Suprapubic skin (tissue), 3 donors: ENCODE measurements around the gene CDC14A.

Experiments
- POLR2A ChIP-seq, 2 donors: fragments of 450-650 bp; IDR thresholded peaks; one replicate each; pipeline ENCODE4 v1.6.1; 2017; ENCODE audit warnings: antibody characterized with exemption in 2 of 2, mild to moderate bottlenecking in 2 of 2, moderate library complexity in 2 of 2
- TF ChIP-seq, protein P1 (sequence below), 2 donors: fragments of 200-600 bp in 1 of 2; fragments of 450-650 bp in 1 of 2; sonication (generic) in 1 of 2; IDR thresholded peaks; one replicate each; pipeline ENCODE4 v1.5.1; 2016 to 2019; ENCODE audit warnings: antibody characterized with exemption in 2 of 2, mild to moderate bottlenecking in 1 of 2, moderate library complexity in 1 of 2

DNA sequence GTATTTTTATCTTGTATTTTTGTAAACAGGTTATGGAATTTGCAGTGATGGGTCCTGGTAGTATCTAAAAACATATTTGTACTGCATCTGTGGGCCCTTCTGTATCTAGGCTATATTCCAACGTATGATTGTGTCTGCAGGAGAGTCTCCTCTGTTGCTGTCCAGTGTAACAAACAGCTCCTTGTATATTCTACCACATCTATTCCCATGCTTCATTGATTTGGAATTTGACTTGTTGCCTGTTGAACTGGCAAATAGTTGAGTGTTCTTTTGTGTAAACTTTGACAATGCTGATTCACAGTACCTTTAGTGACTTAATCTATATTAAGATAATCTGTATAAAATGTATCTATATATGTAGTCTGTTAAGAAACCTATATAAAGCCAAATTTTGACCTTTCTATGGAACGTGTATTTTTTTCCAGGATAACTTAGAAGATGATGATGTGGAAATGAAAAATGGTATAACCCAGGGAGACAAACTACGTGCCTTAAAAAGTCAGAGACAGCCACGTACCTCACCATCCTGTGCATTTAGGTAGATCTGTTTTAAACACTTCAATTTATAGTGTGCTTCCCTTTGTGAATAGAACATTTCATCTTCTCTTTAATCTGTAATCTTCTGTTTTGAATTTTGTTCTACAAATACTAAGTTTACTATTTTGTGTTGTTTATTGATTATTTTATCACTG lies 142.2 kb downstream of the CDC14A start:
- no peak for TF ChIP-seq POLR2A (IDR thresholded peaks at IDR 0.05)
- TF ChIP-seq, protein P1, sequence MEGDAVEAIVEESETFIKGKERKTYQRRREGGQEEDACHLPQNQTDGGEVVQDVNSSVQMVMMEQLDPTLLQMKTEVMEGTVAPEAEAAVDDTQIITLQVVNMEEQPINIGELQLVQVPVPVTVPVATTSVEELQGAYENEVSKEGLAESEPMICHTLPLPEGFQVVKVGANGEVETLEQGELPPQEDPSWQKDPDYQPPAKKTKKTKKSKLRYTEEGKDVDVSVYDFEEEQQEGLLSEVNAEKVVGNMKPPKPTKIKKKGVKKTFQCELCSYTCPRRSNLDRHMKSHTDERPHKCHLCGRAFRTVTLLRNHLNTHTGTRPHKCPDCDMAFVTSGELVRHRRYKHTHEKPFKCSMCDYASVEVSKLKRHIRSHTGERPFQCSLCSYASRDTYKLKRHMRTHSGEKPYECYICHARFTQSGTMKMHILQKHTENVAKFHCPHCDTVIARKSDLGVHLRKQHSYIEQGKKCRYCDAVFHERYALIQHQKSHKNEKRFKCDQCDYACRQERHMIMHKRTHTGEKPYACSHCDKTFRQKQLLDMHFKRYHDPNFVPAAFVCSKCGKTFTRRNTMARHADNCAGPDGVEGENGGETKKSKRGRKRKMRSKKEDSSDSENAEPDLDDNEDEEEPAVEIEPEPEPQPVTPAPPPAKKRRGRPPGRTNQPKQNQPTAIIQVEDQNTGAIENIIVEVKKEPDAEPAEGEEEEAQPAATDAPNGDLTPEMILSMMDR (IDR thresholded peaks at IDR 0.05), result no peak
